ENCODE data around the gene ZNF574.

DNA sequence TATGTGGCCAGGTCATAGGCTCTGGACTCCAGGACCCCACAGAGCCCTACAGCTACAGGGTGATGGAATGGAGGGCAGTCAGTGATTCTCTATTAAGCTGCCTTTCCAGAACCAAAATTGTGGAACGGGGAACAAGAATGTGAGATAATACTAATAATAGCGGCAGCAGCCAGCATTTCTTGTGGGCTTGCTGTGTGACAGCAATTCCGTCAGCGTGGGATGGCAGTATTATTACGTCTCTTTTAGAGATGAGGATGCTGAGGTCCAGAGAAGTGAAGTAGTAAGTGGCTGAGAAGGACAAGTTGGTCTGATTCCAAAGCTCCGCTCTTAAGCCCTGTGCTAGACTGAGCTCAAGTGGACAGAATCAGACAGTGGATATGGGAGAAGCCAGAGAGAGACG is 30.4 kb upstream of the ZNF574 start:
- no peak for TF ChIP-seq CTCF (IDR thresholded peaks at IDR 0.05)
- TF ChIP-seq POLR2A (IDR thresholded peaks at IDR 0.05) = no peak
